ENCODE results near the gene COPS7B.
"Not testable (repeated sequence)": the region's sequence is repeated elsewhere in the genome, so short reads cannot be mapped to it uniquely, and the experiment has no call there.

COPS7B gene

GRCh38 chr2:231786177-231786916 lies at the start of gene COPS7B:
Gene COPS7B (plus strand): TSS chr2:231786445. CDS start chr2:231788571, 2,126 bp downstream.
- DNase-seq, result peak; percentile 53

- DNase-seq, result no peak
Observed at GRCh38 chr2:231737761-231738160, 48.5 kb upstream of the COPS7B start.

DNA sequence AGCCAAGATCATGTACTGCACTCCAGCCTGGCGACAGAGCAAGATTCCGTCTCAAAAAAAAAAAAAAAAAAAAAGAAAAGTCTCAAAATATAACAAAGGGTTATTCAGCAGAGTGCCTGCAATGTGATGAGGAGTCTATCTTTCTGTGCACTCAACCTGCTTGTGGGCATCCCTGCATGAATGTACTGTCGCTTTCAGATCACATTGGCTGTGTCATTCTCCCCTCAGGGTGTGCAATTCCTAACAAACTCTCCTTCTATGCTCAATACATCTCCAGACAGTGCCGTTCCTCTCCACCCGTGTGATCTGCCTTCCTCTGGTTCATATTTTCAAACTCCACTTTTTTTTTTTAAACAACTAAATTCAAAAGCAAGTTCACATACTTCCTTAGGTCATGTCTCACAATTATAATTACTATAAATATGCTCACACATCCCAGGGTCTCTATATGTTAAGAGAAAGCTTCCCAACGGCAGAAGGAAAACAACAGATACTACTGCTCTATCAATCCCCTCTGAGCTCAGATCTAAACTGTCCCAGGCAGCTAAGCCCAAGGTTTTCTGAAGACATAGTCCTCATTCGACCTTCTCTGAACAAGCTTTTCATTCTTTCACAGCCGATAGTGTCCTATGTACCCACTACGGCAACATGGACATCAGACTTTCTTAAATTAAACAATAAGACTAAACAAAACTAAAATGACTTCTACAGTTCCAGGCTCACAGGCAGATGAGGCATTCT lies 42.7 kb upstream of the COPS7B start:
- DNase-seq, result no peak

GRCh38 chr2:231745303-231746038 lies 40.8 kb upstream of the COPS7B start:
- no peak for DNase-seq

GRCh38 chr2:231748153-231748896 lies 37.9 kb upstream of the COPS7B start:
- not testable (repeated sequence) for DNase-seq

DNA sequence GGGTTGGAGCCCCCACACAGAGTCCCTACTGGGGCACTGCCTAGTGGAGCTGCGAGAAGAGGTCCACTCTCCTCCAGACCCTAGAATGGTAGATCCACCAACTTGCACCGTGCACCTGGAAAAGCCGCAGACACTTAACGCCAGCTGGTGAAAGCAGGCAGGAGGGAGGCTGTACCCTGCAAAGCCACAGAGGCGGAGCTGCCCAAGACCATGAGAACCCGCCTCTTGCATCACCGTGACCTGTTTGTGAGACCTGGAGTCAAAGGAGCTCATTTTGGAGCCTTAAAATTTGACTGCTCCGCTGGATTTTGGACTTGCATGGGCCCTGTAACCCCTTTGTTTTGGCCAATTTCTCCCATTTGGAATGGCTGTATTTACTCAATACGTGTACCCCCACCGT lies 37.2 kb upstream of the COPS7B start:
- not testable (repeated sequence) for DNase-seq

- DNase-seq, result no peak
Observed at GRCh38 chr2:231751042-231751815, 35.0 kb upstream of the COPS7B start.

GRCh38 chr2:231752061-231752460 lies 34.2 kb upstream of the COPS7B start:
- no peak for DNase-seq

GRCh38 chr2:231761735-231762134 lies 24.5 kb upstream of the COPS7B start:
- DNase-seq, result no peak

DNA sequence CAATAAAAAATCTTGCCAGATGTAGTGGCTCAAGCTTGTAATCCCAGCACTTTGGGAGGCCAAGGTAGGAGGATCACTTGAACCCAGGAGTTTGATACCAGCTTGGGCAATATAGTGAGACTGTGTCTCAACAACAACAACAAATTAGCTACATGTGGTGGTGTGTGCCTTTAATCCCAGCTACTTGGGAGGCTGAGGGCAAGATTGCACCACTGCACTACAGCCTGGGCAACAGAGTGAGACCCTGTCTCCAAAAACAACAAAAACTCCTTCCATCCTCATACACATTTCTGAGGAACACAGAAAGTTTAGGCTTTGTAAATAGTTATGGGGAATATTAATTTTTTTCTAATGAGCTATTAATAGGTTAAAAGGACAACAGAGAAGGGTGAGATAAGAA lies 22.1 kb upstream of the COPS7B start:
- DNase-seq, result no peak

- DNase-seq, result no peak
Observed at GRCh38 chr2:231764760-231765159, 21.5 kb upstream of the COPS7B start.

GRCh38 chr2:231765496-231765929 lies 20.7 kb upstream of the COPS7B start:
- no peak for DNase-seq

DNA sequence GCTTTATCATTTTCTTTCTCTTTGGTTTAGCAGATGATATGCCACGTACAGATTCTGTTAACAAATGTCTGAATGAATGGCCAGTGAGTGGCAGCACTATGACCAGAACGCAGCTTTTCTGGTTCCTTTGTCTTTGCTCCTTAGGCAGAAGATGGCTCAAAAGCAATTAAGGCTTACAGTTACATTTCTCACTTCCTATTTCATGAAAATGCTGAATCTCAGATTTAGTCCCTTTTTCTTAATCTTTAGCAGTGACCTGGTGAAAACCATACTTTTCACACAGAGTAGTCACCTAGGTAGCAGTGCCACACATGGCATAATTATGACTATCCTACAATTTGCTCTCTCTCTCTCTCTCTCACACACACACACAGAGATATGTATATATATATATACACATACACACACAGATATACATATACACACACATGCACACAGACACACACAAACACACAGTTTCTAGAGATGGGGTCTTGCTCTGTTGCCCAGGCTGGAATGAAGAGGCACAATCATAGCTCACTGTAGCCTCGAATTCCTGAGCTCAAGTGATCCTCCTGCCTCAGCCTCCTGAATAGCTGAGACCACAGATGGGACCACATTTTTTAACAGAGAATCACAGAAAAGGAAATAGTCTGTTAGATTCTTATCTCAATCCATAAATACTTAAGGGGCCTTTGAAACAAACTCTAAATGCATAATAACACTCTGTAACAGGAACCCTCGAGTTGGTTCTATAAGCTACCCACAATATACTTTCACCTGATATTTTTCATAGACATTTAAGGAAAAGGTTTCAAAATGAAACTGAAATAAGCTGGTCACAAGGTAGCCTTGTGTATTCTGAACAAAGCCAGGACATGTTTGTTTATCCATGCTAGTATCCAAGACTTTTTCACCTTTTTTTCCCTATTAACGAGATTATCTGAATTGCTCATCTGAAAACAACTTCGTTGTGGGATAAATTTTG lies 16.8 kb upstream of the COPS7B start:
- DNase-seq, result no peak

GRCh38 chr2:231780123-231780908 lies 5.9 kb upstream of the COPS7B start:
- DNase-seq, result no peak

GRCh38 chr2:231780909-231781797 lies 5.1 kb upstream of the COPS7B start, which contains the start of gene PDE6D:
Gene PDE6D (minus strand): TSS chr2:231781282. CDS start chr2:231781114, 168 bp downstream.
- DNase-seq, result peak; percentile 87

DNA sequence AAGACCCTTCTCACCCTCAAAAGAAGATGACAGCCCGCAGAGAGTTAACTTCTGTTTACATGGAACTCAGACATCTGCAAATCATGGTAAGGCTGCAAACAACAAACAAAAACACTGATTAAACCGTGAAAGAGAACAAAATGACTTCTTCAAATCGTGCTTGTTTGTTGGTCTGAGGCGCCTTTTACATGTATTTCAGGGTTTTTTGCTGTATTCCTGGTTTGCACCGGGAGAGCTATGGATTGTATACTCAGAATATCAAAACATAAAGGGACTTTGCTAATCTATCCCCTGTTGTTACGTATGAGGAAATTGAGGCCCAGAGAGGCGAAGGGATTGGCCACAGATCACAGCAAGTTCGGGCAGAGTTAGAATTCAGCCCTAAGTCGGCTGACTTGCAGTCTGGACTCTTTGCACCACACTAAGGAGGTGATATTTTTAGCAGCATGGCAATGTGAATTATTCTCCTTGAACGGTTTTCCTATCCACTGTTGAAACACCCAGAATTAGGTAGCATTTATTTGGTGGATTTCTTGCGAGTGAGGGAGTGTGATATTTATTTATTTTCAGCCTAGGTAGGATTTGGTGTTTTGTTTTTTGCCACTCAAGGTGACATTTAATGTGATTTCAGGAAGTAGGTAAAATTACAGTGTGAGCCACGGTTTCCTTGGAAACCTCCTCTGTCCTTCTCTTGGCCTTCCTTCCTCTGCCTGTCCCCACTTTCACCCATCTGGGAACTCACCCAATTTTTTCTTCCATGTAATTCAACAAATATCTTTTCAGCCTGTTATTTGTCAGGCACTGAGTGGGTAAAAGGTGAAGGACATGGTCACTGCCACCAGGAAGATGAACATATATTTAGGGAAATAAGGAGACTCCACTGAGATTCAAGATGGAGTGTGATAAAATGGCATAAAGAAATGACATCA lies 4.2 kb upstream of the COPS7B start:
- no peak for DNase-seq

DNA sequence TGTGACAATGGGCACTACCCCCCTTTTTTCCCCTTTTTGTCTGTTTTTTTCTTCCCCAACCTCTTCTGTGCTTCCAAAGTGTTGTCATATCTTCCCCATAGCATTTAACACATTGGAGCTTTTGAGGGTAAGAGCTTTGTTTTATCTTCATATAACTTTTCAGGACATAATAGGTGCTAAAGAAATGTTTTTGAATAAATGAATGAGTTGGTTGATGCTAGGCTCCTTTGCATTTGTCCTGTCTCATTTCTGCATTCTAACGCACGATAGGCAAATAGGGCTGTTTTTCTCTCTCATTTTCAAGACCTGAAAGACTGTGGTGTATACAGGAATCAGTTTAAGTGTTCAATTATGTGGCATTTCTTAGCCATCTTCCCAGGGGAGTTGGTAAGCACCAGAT lies 832 bp upstream of the COPS7B start:
- DNase-seq, result no peak

GRCh38 chr2:231785822-231786176 lies 446 bp upstream of the COPS7B start:
- DNase-seq, result no peak

All from NCI-H1092 (cell line).